ENCODE measurements around the gene CEACAM18.
"Not testable (repeated sequence)": the region's sequence is repeated elsewhere in the genome, so short reads cannot be mapped to it uniquely, and the experiment has no call there.

The CEACAM18 gene

DNA sequence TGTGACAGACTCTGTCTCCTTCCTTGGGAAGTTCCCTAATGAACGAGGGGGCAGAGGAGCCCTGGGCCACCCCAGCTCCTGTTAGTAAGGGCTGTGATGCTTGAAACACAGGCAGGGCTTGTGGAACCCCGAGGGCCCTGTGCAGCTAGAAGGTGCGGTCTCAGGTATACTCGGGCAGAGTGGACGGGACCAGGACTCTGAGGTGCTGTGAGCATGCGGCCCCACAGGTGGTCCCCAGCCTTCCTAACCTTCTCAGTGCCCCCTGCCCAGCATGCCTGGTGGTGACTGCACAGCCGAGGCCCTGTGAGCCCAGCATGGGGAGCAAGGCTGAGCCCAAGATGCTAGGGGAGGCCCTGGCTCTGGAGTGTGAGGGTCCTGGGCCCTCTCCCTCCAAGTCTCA lies 16.1 kb upstream of the CEACAM18 start:
- DNase-seq: no peak

DNA sequence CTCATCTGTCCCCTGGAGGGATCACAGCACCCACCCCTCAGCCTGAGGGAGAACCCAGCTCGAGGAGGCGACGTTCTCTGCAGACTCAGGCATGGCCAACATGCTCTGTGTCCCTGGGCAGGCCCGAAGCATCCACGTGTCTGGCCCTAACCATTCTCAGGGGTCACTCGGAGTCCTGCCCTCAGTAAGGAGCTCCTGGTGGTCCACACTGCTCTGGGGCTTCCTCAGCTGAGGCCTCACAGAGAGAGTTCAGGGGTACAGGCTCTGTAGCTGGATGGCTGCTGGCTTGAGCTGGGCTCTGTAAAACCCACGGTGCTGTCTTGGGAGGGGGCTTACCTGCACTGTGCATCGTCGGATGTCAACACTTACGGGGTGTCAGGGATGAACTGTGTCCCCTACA lies 15.7 kb upstream of the CEACAM18 start:
- no peak for DNase-seq

DNA sequence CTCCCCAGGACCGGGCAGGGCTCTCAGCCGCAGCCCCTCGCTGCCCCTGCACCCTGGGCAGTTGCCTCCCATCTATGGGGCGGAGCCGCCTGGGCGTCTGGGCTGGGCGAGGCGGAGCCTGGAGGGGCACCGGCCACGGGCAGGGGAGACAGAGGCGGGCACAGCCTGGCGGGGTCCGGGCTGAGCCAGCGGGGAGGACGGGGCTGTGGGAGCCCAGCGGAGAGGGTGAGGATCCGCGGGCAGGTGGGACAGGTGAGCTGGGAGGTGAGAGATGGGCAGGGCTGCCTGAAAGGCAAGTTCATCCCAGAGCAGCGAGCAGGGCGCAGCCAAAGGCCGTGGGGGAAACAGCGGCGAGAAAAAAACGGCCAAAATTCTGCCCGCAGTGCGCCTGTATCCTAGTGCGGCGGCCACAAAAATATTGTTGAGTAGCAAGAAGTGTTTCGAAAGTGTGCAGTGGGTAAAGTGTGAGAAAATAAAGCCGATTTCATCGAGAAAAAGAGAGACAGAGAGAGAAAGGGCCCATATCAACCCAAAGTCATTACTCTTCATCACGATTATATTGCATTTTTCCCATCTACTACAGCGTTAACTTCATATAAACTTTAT lies 14.3 kb upstream of the CEACAM18 start:
- DNase-seq: not testable (repeated sequence)

DNA sequence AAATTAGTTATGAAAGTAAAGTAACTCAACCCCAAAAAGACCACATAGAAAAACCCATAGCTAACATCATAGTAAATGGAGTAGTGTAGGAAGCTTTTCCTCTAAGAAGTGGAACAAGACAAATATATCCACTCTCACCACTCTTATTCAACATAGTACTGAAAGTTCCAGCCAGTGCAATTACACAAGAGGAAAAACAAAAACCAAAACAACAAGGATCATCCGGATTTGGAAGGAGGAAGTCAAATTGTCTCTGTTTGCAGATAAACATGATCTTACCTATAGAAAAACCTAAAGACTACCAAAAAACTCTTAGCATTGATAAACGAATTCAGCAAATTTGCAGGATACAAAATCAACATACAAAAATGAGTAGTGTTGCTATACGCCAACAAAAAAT lies 11.6 kb upstream of the CEACAM18 start:
- DNase-seq: no peak

DNA sequence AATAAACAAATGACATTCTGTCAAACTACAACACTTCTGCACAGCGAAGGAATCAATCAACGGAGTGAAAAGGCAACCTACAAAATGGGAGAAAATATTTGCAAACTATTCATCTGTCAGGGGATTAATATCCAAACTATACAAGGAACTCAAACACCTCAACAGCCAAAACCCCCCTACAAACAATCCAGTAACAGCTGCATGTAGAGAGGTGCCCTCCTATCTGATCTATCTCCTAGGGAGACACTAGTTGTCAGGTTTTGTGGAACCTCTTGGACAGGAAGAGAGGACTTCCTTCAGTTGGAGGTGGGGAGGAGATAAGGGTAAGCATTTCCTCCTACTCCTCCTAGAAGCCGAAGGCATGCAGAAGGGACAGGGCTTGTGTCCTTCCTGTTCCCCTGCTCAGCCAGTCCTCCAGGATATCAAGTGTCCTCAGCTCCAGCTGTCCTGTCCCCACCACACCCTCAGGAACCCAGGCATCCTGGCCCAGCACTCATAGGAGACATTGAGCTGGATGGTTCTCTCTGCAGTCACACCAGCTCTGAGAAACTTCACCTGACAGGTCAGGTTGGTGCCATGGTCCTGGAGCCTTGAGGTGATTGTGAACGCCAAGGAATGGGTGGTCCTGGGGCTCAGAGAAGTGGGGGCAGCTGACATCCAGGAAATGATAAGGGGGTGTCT lies 10.3 kb upstream of the CEACAM18 start:
- no peak for DNase-seq

DNA sequence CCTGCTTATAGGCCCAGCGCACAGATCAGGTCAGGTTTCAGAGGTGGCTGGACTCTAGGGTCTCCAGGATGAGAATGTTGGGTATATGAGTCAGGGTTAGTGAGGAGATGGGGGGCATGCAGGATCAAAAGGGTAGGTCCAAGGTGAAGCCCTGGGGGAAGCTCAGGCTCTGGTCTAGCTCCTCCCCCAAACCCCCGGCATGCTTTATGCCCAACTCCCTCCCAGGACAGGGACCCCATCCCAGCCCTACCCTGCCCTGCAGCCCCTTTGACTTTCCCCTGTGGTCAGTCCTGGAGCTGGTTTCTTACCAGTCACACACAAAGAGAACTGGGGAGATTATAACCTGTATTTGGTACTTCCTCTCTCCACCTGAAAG lies 9.8 kb upstream of the CEACAM18 start:
- no peak for DNase-seq

DNA sequence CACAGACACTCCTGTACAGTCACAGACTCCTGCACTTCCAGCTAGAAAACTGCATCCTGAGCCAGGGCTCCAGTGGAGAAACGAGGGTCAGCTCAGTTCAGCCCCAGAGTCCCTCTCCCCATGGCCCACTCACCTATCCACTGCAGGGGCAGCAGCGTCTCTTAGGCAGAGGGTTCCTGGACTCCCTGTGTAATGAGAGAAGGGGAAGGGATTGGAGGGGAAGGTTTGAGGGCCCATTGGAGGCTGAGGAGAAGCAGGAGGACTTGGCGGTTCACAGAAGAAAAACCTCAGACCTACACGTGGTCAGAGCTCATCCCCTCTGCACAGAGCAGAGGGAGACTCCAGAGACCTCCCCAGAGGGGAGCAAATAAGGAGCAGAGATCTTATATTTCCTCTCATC lies 9.2 kb upstream of the CEACAM18 start:
- no peak for DNase-seq

DNA sequence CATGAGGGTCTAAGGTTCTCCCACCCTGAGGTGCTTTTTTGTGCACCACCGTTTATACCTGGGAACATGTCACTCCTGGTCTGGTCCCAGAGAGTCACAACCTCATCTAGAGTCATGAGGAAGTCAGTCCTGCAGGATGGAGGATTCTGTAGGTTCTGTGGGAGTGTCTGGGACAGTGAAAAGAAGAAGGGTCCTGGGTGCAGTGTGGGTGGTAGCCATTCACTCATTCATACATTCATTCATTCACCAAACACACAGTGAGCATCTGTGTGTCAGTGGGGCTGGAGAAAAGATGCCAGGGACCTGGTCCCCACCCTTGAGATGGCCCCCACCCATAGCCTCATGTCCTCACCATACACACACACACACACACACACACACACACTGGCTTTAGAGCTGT lies 8.7 kb upstream of the CEACAM18 start:
- DNase-seq: no peak

DNA sequence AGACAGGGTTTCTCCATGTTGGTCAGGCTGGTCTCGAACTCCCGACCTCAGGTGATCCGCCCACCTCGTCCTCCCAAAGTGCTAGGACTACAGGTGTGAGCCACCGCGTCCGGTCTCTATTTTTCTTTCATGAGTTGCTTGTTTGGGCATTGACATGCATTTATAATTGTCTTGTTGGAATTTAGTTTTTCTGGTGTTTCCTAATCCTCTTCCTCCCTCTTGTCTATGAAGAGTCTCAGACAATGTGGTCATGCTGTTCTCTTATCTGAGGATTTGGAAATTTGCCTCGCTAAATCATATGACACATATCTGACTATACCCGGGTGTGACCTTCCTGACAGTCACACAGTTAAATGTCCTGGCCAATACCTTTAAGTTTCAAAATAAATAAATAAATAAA lies 7.4 kb upstream of the CEACAM18 start:
- no peak for DNase-seq

DNA sequence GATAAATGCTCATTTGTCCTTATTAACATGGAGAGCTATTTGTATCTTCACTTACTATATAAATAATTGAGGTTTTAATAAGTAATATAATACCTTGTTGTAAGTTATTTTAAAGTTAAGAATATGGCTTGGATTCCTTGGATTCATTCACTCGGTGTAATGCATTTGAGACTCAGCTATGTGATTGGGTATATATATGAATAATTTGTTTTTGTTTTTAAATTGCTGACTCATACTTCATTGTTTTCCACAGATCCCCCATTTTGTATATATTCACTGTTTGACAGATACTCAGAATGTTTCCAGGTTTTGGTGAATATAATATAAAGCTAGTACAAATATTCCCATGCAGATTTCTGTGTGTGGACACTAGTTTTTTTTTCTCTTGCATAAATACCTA lies 6.8 kb upstream of the CEACAM18 start:
- DNase-seq: no peak

DNA sequence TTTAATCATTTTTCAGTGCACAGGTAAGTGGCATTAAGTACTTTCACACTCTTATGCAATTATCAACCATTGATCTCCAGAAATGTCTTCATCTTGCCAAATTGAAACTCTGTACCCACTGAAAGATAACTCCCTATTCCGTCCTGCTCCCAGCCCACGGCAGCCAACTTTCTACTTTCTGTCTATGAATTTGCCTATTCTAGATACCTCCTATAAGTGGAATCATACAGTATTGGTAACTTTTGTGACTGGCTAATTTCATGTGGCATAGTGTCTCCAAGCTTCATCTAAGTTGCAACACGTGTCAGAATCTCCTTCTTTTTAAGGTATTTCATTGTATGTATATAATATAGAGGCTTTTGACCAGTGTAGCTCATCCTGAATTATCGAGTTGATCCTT lies 5.7 kb upstream of the CEACAM18 start:
- no peak for DNase-seq

DNA sequence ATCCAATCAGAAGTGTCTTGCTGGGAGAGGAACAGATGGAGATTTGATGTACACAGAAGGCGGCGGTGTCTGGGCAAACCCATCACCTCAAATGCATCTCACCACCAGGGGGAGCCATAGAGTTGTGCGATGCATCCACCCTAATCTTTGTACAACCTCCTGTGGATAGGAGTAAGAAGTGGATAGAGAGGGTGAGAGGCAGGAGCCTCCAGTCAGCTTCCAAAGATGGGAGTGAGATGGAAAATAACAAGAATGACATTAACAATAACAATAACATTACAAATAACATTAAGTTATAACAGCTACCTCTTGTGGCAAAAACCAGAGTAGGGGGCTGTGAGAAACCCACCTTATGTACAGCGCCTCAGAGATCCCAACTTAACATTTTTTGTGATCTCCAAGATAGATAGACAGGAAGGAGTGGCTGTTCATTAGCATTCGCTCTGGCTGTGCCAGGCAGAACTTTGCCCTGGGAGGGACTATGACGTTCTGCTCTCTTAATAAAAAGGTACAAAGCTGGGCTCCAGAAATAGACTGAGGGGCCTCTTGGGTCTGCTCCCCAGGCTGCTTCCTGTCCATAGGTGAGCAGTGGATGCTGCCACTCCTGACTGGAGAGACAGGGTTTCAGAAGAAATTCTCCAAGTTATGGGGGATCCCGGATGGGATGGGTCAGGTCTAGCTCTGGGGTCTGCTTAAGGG lies 5.2 kb upstream of the CEACAM18 start:
- peak; percentile 18 for DNase-seq

DNA sequence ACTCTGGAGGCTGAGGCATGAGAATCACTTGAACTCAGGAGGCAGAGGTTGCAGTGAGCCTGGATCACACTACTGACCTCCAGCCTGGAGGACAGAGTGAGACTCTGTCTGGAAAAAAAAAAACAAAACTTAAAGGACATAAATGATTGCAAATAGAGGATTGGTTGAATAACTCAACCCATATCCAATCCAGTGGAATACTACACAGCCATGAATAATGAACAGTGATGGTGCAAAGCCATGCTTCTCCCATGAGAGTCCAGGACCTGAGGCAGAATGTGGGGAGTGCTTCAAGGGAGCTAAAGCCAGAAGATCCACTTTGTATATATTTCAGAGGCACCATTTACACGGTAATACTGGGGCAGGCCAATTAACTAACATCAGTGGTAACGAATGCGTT lies 2.2 kb upstream of the CEACAM18 start:
- DNase-seq: no peak

DNA sequence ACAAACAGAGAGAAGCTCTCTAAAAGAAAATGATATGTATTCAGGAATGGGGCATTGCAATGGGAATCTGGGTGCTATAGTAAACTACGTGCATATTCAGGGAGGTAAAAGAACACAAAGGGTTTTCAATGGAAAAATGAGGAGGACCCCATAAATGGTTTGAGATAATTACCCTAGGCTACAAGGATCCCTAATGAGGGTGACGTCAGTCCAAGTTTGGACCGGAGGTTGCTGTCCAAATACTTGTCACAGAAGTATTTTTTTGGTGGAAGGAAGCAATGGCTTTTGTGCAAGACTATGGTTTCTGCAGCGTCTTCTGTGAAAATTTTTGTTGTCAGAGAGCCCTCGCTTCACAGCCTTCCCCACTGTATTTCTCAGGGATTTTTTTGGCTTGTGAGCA lies 995 bp upstream of the CEACAM18 start:
- no peak for DNase-seq

DNA sequence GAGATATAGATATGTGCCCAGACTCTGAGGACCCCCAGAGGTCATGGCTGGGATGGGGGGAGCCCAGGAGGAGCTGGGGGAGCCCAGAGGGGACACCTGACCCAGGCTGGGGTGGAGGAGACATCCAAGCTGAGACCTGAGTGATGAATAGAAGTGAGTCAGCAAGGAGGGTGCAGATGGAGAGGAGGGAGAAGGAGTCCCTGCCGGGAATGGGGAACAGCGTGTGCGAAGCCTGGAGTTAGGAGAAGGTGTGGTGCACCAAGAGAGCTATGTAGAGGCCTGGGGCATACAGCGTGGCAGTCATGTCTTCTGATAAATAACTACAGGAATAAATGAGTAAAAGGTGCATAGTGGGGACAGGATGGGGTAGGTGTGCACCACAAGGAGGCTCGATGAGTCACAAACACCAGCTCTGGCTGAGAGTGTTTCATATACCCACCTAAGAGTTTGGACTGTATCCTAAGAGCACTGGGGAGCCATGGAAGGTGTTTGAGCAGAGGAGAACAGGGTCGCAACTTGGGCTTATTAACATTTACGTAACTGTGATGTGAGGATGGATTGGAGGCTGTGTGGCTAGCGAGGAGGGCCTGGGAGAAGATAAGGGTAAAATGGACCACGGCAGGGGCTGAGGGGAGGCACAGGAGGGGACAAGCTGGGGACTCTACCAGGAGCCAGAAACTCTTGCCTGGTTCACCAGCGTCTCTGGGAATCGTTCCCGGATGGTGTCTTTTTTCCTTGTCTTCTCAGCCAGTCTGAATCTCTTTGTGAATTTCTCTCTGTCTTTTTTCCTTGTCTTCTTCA lies 1.4 kb downstream of the CEACAM18 start:
- no peak for DNase-seq

DNA sequence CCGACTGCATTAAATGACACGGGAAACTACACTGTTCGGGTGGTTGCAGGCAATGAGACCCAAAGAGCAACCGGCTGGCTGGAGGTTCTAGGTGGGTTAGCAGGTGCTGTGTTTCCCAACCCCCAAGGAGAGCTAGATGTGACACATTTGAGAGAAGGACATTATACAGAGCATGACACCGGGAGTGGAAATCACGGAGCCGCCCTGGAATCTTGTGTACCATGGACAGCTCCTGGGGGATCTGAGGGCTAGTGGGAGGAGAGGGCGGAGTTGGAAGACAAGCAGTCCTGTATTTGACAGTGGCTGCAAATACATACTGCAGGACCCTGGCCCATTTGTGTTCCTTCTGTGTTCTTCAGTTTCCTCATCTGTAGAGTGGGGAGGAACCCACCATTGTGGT lies 2.3 kb downstream of the CEACAM18 start:
- no peak for DNase-seq

DNA sequence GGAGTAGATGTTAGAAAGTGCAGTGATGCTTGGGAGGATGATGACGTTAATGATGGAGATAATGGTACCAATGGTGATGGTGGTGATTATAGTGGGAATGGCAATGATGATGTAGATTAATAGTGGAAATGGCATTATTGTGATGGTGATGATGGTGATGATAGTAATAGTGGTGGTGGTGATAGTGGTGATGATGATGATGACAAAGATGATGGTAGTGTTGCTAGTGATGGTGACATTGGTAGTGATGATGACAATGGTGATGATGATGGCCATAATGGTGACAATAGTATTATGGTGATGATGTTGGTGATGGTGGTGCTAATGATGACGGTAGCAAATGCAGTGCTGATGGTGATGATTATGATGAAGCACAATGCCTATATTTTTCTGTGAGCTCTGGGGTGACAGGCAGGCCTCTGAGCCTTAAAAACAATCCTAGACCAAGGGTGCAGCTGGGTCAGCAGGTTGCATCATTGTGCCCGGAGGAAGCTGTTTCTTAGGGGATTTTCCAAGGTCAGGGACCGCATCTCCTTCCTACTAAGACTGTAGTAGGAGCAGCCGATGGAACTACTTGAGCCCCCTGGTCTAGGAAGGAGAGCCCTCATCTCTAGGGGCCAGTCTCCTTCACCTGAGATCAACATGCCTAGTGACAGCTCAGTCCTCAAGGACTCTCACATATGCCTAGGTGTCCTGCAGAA lies 7.8 kb downstream of the CEACAM18 start:
- DNase-seq: no peak

DNA sequence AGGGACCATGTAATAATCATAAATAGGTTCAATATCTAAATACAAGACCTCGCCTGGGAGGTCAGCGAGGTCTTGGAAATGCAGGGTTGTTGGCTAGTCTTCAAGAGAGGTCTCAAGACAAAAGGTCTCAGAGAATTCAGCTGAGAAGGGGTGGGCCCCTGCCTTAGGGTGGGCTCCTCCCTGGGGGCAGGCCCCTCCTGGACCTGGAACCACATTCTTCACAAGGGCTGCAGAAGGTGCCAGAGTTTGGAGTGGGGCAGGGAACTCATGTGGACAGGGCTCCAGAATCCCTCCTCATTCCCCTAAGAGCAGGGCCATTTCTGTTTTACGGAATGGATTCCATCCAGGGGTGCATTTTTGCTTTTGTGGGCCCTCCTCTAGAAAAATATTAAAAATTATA lies 10.2 kb downstream of the CEACAM18 start:
- no peak for DNase-seq

DNA sequence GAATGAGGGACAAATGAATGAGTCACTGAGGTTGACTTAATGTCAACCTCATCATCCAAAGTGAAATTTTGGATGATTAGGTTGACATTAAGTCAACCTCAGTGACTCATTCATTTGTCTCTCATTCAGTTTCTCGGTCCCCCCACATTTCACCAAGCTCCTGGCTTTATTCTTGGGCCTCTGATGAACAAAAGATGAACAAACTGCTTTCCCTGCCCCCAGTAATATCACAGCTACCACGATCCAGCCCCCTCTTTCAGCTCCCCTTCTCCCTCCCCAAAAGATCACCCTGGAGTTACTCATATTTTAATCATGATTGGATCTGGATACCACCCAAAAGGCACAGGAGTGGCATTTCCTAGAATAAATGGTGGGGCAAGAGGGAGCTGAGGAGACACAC lies 10.8 kb downstream of the CEACAM18 start:
- DNase-seq: no peak

DNA sequence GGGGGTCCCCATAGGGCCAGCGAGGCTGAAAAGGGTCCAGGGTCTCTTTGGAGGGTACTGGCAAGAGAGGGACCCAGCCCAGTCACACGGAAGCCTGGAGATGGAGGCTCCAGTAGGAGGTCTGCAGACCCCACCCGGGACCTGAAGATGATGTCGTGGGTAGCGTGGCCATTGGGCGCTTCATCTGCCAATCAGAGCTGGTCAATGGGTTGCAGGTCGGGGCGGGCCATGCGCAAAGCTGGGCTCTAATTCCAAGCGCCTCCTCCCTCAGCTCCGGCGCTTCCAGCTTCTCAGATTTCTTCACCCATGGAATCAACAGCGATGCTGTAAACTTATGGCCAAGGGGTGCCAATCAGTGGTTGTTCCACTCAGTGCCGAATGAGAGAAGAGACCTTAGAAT lies 12.3 kb downstream of the CEACAM18 start:
- no peak for DNase-seq

DNA sequence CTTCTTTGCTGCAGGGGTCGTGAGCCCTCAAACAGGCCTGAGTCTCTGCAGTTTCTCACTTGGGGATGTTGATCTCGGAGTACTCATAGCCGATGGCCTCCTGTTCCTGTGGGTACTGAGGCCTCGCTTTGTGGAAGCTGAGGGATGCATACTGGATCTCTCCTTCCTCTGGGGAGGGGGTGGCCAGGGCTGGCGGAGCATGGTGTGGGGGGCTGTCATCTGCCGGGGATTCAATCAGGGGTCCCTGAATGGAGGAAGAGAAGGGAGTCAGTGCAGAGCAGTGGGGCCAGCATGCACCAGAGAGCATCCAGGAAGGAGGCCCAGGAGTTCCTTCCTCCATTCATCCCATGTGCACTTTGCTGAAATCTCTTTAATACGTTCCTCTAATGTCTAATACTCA lies 13.2 kb downstream of the CEACAM18 start:
- no peak for DNase-seq

DNA sequence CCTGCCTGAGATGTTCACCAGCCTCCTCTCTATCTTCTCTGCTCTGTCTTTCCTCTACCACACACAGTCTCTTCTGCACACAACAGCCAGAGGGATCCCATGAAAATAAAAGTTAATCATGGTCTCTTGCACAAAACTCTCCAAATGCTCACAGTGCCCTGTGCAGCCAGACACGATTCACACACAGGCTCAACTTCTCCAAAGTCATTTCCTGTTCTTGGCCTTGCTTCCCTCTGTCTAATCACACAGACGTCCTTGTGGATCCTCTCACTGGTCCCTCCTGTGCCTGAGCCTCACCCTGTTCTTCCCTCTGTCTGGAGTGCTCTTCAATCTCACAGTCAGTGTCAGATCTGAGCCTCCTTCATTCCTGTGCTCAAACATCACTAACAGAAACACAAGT lies 15.4 kb downstream of the CEACAM18 start:
- no peak for DNase-seq

DNA sequence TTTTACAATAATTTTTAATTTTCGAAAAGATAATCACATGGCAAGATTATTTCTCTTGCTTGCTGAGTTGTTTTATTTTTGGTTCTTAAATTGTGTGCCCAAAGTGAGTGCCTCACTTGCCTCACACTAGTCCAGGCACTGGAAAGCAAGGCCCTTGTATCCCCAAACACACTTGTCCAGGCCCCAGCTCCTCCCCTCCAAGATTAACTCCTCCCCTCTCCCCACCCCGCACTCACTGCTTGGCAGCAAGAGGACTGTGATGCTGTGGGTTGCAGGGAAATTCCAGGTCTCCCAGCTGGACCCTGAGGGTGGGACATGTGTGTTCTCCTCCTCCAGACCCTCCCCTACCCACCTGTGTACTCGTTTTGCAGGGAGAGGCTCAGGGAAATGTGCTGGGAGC lies 19.3 kb downstream of the CEACAM18 start:
- DNase-seq: no peak
